SK-N-MC (cell line): ENCODE measurements around the gene SNX30.

Experiments used
- DNase-seq: peaks from one replicate; pipeline ENCODE4 v3.0.0-alpha.2; 2011; ENCODE audit warnings: low read depth, low spot score
- H3K27ac ChIP-seq: fragments of 200-600 bp; sonication (generic); 2 replicates; pipeline ENCODE4 v1.5.1; 2016; ENCODE audit warnings: mixed run types
- H3K36me3 ChIP-seq: fragments of 200-600 bp; sonication (generic); 2 replicates; pipeline ENCODE4 v1.6.1; 2017; ENCODE audit warnings: antibody characterized with exemption, low read length, mixed read lengths; ENCODE audit not compliant: insufficient read depth
- H3K4me3 ChIP-seq: fragments of 200-600 bp; sonication (generic); 2 replicates; pipeline ENCODE4 v1.5.1; 2016
- H3K9ac ChIP-seq: fragments of 200-600 bp; sonication (generic); 2 replicates; pipeline ENCODE4 v1.8.0; 2017; ENCODE audit warnings: mixed run types, mixed read lengths; ENCODE audit not compliant: insufficient read length
- H3K9me3 ChIP-seq: fragments of 200-600 bp; sonication (generic); 2 replicates; pipeline ENCODE4 v1.6.1; 2017; ENCODE audit warnings: low read depth, mild to moderate bottlenecking, antibody characterized with exemption, low read length, moderate library complexity, mixed read lengths
- EZH2 ChIP-seq: fragments of 200-600 bp; sonication (generic); IDR thresholded peaks from one replicate; pipeline ENCODE4 v1.6.1; 2017; ENCODE audit warnings: antibody characterized with exemption
- FOXP2 ChIP-seq: optimal IDR thresholded peaks from 2 replicates; pipeline ENCODE3; 2011; ENCODE audit warnings: mild to moderate bottlenecking, moderate library complexity; ENCODE audit not compliant: insufficient read depth; ENCODE audit errors: extremely low read length, control extremely low read depth
- POLR2AphosphoS5 ChIP-seq: IDR thresholded peaks from 2 replicates; pipeline ENCODE4 v1.6.1; 2012; ENCODE audit warnings: mild to moderate bottlenecking, low read depth, low read length, borderline replicate concordance

Gene SNX30

GRCh38 chr9:112890106-112891081, 139.8 kb downstream of the SNX30 start, which contains the start of gene SLC46A2:
Gene SLC46A2, minus strand, starts transcription at chr9:112890876. Its CDS starts 195 bp downstream, at chr9:112890681.
- DNase-seq = no peak
- peak within 1 kb of the TSS; percentile 25 for H3K4me3 ChIP-seq

DNA sequence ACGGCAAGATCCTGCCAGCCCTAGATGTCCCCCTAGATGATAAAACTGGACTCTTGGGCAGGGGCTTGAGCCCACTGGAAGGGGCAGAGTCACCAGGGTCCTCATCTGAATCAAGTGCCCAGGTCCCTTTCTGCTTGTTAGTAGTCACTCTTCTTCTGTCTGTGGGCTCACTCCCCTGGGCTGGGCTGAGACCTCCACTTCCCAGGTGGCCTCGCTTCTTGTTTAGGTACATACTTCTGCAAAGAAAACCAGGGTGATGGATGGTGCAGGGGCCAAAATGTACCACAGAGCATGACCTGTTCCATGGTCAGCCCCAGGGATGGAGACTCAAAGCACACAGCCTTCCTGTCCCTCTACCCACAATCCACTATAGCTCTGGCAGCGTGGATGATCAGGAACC, 141.0 kb downstream of the SNX30 start:
- Histone ChIP-seq H3K4me3 (no peak overlapping the region), H3K27ac (no peak overlapping the region), H3K9me3 (no peaks in the 10 kb centered on the region), H3K36me3 (no peaks in the 10 kb centered on the region), H3K9ac (no peak overlapping the region)
- DNase-seq = no peak
- no peak for TF ChIP-seq POLR2AphosphoS5
- TF ChIP-seq EZH2 = no peak
- no peak for TF ChIP-seq FOXP2

More at GRCh38 chr9:112890106-112891081, 139.8 kb downstream of the SNX30 start, which contains the start of gene SLC46A2:
- Histone ChIP-seq H3K9ac (no peak within 1 kb of the TSS), H3K36me3 (no peaks in the 10 kb centered on the region), H3K27ac (no peak within 1 kb of the TSS), H3K9me3 (no peaks in the 10 kb centered on the region)
- TF ChIP-seq POLR2AphosphoS5 (no peak), EZH2 (no peak), FOXP2 (no peak)

GRCh38 chr9:112892981-112893380, 142.4 kb downstream of the SNX30 start:
- DNase-seq = no peak
- no peak overlapping the region for H3K27ac ChIP-seq
- no peak overlapping the region for H3K4me3 ChIP-seq
- TF ChIP-seq FOXP2 (no peak), POLR2AphosphoS5 (no peak), EZH2 (no peak)
- H3K9ac ChIP-seq = no peak overlapping the region
- no peaks in the 10 kb centered on the region for H3K9me3 ChIP-seq
- no peaks in the 10 kb centered on the region for H3K36me3 ChIP-seq

GRCh38 chr9:112894041-112894440, 143.5 kb downstream of the SNX30 start:
- H3K9ac ChIP-seq = no peak overlapping the region
- H3K4me3 ChIP-seq = no peak overlapping the region
- TF ChIP-seq POLR2AphosphoS5 (no peak), EZH2 (no peak), FOXP2 (no peak)
- no peak for DNase-seq
- H3K27ac ChIP-seq = no peak overlapping the region
- H3K36me3 ChIP-seq = no peaks in the 10 kb centered on the region
- H3K9me3 ChIP-seq = no peaks in the 10 kb centered on the region

- no peak overlapping the region for H3K9ac ChIP-seq
- H3K9me3 ChIP-seq = no peaks in the 10 kb centered on the region
- H3K27ac ChIP-seq = no peak overlapping the region
- H3K36me3 ChIP-seq = no peaks in the 10 kb centered on the region
- H3K4me3 ChIP-seq = no peak overlapping the region
- TF ChIP-seq POLR2AphosphoS5 (no peak), FOXP2 (no peak), EZH2 (no peak)
- no peak for DNase-seq
Observed at GRCh38 chr9:112894699-112895098, 144.1 kb downstream of the SNX30 start.

DNA sequence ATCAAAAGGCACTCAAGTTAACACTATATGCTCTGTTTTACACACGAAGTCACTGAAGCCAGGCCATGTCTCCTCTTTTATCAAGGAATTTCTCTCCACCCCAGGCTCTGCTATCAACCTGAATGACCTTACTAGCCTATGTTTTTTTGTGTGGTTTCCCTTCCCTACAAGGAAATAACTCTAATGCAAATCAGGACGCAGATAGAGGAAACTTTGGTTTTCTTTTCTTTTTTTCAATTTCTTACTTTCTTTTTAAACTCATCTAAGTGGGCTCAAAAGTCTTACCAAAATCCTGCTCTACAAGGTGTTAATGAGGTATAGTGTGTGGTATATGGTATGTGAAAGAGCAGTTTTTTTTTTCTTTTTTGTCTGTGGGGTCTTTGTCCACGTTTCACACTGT, 145.6 kb downstream of the SNX30 start:
- Histone ChIP-seq H3K4me3 (no peak overlapping the region), H3K9ac (no peak overlapping the region), H3K9me3 (no peaks in the 10 kb centered on the region), H3K27ac (no peak overlapping the region), H3K36me3 (no peaks in the 10 kb centered on the region)
- DNase-seq = no peak
- TF ChIP-seq EZH2 (no peak), FOXP2 (no peak), POLR2AphosphoS5 (no peak)

DNA sequence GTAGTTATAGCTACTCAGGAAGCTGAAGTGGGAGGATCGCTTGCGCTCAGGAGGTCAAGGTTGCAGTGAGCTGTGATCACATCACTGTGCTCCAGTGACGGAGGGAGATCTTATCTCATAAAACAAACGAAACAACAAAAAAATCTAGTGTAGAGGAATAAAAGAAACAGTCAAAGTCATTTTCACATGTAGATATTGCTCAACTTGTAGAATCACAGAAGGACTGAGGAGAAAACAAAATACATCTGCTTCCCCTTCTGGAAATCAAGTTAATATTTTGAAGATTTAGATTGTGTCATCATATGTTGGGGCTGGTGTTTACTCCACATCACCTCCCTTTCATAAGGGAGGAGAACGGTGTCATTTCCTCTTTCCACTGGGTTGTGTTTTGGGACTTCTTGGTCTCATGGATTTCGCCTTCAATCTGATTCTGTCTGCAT, 148.3 kb downstream of the SNX30 start:
- no peak for TF ChIP-seq EZH2
- no peak for TF ChIP-seq POLR2AphosphoS5
- no peak for TF ChIP-seq FOXP2
- no peak for DNase-seq
- no peak overlapping the region for H3K27ac ChIP-seq

DNA sequence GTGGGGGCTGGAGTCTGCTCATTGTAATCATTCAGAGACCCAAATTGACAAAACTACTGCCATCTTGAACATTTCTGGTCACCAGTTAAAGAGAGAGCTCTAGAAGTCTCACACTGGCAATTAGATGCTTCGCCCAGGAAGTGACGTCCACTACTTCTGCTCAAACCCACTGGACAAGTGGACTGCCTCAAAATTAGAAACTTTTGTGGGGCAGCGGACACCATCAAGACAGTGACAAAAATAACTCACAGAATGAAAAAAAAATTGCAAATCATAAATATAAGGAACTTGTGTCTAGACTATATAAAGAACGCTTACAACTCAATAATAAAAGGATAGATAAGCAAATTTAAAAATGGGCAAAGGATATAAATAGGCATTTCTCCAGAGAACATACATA, 149.9 kb downstream of the SNX30 start:
- DNase-seq = no peak
- Histone ChIP-seq H3K36me3 (no peaks in the 10 kb centered on the region), H3K9me3 (no peaks in the 10 kb centered on the region), H3K27ac (no peak overlapping the region), H3K4me3 (no peak overlapping the region), H3K9ac (no peak overlapping the region)
- TF ChIP-seq EZH2 (no peak), FOXP2 (no peak), POLR2AphosphoS5 (no peak)

More for the DNA sequence above, 148.3 kb downstream of the SNX30 start:
- H3K9ac ChIP-seq = no peak overlapping the region
- H3K9me3 ChIP-seq = no peaks in the 10 kb centered on the region
- no peaks in the 10 kb centered on the region for H3K36me3 ChIP-seq
- H3K4me3 ChIP-seq = no peak overlapping the region
